A549 treated with Mapracorat at 1 μM for 4 hours (cell line): ENCODE results near the gene IL10. TPM values are rescaled to one million over a fixed set of nuclear protein-coding genes. Genes with fewer than 3 reads are reported as not detected.

Experiments
- total RNA-seq: library from RNA; stranded (reverse); fragments of 200-300 nt; extraction: Qiagen RNA extraction; gene quantifications from 5 replicates; pipeline ENCODE4 v1.2.3, GENCODE V29; 2022

IL10 gene
- total RNA-seq, result not detected in 5 replicates

GRCh38 chr1:206772243-206772937 is at the start of gene IL10:
TSS of gene IL10 (minus strand) at chr1:206772494. CDS start at chr1:206772435, 59 bp downstream.

GRCh38 chr1:206770531-206771337 is 1.6 kb downstream of the IL10 start, which contains the start of gene IL19:
TSS of gene IL19 (plus strand) at chr1:206770773. CDS start at chr1:206836663, 65,890 bp downstream.

Other genes starting within 250 kb of the IL10 start
- gene EIF2D, start 160.0 kb downstream of the IL10 start, total RNA-seq, result 32.9 to 36.5 TPM (median 34.1 TPM) in 5 replicates
- gene DYRK3, start 137.0 kb downstream of the IL10 start, total RNA-seq, result 7.9 to 10.8 TPM (median 9.7 TPM) in 5 replicates
- gene MAPKAPK2, start 87.6 kb downstream of the IL10 start, total RNA-seq, result 72.4 to 86.6 TPM (median 78.4 TPM) in 5 replicates
- gene IL19, start 1.7 kb downstream of the IL10 start, total RNA-seq, result 0.13 TPM in 1 of 5 replicates, not detected in the others
- gene IL20, start 93.1 kb upstream of the IL10 start, total RNA-seq, result not detected in 5 replicates
- gene IL24, start 124.9 kb upstream of the IL10 start, total RNA-seq, result 0.24 to 0.91 TPM (median 0.48 TPM) in 5 replicates
- gene FCMR, start 149.4 kb upstream of the IL10 start, total RNA-seq, result 4.7 to 6.4 TPM (median 4.9 TPM) in 5 replicates
- gene PIGR, start 174.0 kb upstream of the IL10 start, total RNA-seq, result not detected in 5 replicates
- not detected in 5 replicates for gene FCAMR, start 198.0 kb upstream of the IL10 start, total RNA-seq